Activated CD8-positive, alpha-beta memory T cell treated with anti-CD3 and anti-CD28 coated beads, Interleukin-2, amount 50 U/mL, for 24 hours (primary cell): ENCODE measurements around the gene TRIM23.
A peak's percentile ranks its signal among the peaks of the same experiment; 100 is the strongest.

Experiments used
- DNase-seq: peaks from one replicate; pipeline ENCODE4 v3.0.0-alpha.2; 2020; ENCODE audit errors: extremely low read depth

The TRIM23 gene

GRCh38 chr5:65566505-65566904 lies 57.6 kb downstream of the TRIM23 start:
- DNase-seq = no peak

DNA sequence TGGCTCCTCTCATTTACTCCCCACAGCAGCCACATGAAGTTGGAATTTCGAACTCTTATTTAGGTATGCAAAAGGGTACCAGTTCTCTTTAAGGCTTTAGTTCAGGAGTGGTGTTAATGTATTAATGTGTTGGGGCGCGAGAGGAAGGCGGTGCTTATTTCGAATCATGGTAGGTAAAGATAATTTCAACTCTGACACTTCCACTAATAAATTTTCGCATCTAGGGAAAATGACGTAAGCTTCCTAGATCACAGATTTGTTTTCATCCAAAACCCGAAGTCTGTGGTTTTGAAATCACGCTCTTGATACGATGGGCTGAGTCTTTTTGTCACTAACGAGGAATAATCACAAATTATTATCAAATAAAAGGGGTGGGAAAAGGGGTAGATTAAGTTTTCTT lies 60.4 kb downstream of the TRIM23 start:
- no peak for DNase-seq

DNA sequence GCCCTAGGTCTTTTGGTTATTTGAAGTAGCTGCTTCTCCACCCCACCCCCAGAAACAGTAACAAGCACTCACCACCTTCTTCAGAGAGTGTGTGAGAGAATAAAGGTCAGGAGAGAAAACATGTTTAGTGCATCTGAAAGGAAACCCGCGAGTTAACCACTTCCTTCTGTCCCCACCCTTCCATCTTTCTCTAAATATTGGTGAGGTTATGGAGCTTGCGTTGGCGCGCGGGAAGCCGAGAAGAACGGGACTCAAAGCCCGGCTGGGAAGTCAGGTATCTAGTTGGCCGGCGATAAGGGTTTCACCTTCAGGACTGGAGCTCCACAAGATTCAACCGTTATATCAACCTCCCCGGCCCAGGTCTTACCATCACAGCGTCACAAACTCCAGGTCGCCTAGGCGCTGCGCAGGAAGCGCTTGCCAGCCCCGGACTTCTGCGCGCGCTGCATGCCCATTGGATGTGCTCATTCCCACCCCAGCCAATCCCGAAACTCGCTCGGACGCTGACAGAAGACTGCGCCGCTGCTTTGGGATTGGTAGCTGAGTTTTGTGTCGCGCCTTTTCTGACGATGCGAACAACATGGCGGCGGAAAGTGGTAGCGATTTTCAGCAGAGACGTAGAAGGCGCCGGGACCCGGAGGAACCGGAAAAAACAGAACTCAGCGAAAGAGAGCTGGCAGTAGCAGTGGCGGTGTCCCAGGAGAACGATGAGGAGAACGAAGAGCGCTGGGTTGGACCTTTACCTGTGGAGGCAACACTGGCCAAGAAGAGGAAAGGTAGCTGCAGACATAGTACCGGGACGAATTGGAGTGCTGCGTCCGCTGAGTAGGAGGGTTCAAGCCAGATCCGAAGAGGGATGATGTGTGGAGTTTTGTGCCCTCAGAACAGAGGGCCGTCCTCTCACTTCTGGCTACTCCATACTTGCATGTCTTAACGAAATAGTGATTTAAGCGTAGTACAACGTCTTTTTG lies 61.1 kb downstream of the TRIM23 start, which contains the start of the genes CENPK and PPWD1:
Gene CENPK, minus strand, starts transcription at position 438 of the 971 bp plus-strand sequence. CDS start 8,261 bp downstream, outside the sequence.
Gene PPWD1, plus strand, starts transcription at position 566 of the 971 bp plus-strand sequence. Its CDS starts 15 bp downstream, at position 581.
- DNase-seq = peak; percentile 90

DNA sequence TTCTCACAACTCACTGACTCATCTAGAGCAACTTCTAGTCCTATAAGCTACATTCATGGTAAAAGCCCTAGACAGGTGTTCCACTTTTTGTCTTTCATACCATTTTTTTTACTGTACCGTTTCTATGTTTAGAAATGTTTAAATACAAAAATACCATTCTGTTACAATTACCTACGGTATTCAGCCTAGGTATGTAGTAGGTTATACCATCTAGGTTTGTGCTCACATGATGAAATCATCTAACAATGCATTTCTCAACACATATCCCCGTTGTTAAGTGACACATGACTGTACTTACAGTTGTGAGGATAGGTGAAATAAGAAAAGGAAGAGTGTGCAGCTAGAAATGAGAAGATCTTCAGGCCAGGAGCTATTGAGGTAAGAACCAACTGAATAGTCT lies 67.4 kb downstream of the TRIM23 start:
- DNase-seq = no peak

- no peak for DNase-seq
Observed at GRCh38 chr5:65556181-65556580, 68.0 kb downstream of the TRIM23 start.

- DNase-seq = no peak
Observed at GRCh38 chr5:65555287-65555686, 68.8 kb downstream of the TRIM23 start.

DNA sequence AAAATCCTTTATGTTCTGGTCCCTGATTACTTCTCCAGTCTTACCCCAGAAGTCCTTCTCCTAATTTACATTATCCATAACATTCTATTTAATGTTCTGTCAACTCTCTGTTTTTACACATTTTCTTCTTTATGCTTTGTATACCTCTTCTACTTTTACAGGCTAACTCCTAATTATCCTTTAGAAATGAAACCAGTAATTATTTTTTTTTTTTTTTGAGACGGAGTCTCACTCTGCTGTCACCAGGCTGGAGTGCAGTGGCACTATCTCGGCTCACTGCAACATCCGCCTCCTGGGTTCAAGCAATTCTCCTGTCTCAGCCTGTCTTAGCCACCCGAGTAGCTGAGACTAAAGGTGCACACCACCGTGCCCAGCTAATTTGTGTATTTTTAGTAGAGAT lies 70.2 kb downstream of the TRIM23 start:
- no peak for DNase-seq

DNA sequence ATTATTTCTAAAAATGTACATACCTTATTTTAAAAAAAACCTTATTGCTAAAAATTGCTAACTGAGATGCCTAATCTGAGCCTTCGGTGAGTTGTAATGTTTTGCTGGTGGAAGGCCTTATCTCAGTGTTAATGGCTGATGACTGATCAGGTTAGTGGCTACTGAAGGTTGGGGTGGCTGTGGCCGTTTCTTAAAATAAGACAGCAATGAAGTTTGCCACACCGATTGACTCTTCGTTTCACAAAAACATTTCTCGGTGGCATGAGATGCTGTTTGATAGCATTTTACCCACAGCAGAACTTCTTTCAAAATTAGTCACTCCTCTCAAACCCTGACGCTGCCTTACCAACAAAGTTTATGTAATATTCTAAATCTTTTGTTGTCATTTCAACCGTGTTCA lies 75.9 kb downstream of the TRIM23 start:
- no peak for DNase-seq

- no peak for DNase-seq
Observed at GRCh38 chr5:65546141-65546540, 78.0 kb downstream of the TRIM23 start.

DNA sequence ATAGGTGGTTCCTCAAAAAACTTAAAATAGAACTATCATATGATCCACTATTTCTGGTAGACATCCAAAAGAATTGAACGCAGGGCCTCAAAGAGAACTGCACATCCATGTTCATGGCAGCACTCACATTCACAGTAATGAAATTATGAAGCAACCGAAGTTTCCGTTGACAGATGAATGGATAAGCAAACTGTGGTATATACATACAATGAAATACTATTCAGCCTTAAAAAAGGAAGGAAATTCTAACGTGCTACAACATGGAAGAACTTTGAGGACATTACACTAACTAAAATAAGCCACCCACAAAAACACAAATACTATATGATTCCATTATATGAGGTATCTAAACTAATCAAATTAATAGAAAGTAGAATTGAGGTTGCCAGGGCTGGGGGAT lies 79.7 kb downstream of the TRIM23 start:
- DNase-seq = no peak

DNA sequence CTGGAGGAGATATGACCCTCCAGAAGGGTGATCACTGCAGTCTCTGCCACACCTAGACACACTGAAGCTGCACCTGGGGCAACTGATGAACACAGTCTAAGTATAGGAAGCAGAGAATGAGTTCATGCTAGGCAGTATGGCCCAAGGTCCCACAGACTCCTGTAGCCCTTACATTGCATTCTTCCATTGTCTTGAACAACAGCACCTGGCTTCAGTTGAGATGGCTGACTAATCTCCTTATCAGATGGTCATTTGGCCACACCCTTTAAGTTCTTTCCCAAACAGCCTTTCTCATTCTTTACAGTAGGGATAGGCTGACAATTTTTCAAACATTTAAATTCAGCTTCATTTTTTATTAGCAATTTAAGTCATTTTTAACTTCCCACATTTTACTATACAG lies 84.3 kb downstream of the TRIM23 start:
- no peak for DNase-seq
